NCI-H1694 (cell line): ENCODE results near the gene PNPLA6.

Source experiments
- DNase-seq: peaks from one replicate; lab custom pipeline; 2025; lab: John Stamatoyannopoulos, UW

The PNPLA6 gene

DNA sequence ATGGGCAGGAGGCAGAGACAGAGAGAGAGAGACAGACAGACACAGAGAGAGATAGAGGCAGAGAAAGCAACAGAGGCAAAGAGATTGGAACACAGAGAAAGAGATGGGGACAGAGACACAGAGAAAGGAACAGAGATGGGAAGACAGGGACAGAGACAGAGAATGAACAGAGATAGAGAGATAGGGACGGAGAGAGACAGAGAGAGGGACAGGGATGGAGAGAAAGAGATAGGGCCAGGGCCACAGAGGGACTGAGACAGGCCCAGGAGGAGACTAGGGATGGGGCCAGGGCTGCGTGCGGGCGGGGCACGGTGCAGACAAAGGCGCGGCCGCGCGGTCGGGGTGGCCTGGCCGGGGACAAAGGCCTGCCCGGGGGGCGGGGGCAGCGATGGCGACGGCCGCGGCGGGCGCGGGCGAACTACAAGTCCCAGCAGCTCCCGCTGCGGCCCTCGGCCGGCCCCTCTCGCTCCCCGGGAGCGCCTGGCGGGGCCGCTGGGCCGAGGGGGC lies 19.8 kb upstream of the PNPLA6 start, which contains the start of gene ZNF358:
TSS of gene ZNF358 (plus strand) at position 459 of the 507 bp plus-strand sequence. CDS start 3,140 bp downstream, outside the sequence.
- DNase-seq: no peak

- DNase-seq: no peak
These were observed 19.2 kb upstream of the PNPLA6 start for GRCh38 chr19:7516333-7516732.

DNA sequence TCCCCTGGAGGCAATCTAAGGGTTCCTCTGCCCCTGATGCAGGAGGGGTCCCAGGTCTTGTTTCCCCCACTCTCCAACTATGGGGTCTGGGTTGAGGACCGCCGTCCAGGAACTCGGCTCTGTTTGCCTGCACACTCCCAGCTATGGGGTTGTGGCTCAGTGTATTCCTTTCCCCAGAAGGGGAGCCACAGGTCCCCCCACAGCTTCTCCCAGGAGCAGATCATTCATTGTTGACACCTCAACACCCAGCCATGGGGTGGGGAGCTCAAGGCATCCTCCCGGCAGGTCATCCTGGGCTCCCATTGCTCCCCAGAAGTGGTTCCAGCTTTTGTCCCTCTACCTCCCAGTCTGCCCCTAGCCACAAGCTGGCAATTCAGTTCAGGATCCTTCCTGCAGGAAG lies 18.6 kb upstream of the PNPLA6 start:
- no peak for DNase-seq

GRCh38 chr19:7519361-7520130 lies 16.0 kb upstream of the PNPLA6 start:
- no peak for DNase-seq

GRCh38 chr19:7520131-7521051 lies 15.1 kb upstream of the PNPLA6 start:
- no peak for DNase-seq

- DNase-seq: no peak
These were observed 13.9 kb upstream of the PNPLA6 start for GRCh38 chr19:7521551-7522071.

DNA sequence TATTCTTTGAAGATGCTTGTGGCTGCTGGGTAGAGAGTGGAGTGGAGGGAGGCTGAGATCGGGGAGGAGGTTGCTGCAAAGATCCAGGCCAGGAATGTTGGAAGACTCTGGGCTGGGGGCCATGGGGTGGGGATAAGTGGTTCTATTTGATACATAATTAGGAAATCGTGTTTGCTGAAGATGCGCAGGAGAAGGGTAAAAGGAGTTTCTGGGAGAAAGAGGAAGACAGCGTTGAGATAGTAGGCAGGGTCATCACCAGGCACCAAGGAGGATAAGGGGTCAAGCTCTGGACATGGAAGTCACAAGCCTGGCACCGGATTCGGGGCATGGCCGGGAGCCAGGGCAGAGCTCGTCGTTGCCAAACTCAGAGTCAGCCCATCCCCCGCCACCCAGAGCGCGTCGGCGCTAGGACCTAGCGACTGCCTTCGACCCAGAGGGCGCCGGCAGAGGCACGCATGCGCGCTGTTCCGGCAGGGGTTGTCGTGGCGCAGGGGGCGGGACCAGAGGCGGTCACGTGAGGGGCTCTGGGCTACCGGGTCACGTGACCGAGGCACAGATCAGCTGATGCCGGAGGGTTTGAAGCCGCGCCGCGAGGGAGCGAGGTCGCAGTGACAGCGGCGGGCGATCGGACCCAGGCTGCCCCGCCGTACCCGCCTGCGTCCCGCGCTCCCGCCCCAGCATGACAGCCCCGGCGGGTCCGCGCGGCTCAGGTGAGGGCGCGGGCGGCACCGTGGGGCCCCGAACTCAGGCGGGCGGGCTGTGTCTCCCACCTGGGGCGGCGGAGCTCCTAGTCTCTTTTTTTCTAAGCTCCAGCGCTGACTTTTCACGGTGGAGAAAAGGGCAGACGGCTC lies 13.2 kb upstream of the PNPLA6 start, which contains the start of gene MCOLN1:
TSS of gene MCOLN1 (plus strand) at position 553 of the 851 bp plus-strand sequence. CDS start at position 680, 127 bp downstream.
- peak; percentile 85 for DNase-seq

DNA sequence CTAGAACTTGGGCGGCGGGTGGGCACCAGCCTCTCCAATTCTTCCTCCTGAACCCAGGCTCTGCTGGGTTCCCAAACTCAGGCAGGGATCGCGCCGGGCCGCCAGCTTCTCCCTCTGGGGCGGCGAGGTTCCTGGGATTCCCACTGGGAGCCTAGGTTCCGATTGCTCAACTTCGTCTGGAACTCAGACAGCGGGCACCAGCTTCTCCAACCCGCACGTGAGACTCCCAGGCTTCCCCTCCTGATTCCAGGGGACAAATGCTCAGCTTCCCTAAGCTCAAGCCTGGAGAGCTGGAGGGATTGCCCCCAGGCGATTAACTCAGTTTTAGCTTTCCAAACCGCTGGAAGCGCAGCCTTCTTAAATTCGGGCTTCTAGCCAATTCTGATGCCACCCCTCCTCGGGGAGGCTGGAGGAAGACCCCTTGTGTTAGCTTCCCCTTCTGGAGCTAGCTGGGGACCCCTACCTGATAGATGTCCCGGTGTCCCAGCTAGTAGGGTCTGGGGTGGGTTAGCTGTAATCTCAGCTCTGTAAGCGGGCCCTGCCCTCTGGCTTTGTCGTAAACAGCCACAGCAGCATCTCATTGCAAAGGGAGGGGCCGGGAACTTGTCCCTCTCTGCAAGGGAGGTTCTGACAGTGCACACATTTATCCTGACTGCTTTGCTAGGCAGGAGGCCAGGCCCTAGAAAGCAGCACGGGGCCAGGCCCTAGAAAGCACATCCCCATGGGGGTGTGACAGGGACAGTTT lies 12.4 kb upstream of the PNPLA6 start:
- DNase-seq: no peak

- DNase-seq: no peak
These were observed 11.0 kb upstream of the PNPLA6 start for GRCh38 chr19:7524523-7524922.

GRCh38 chr19:7524992-7525739 lies 10.4 kb upstream of the PNPLA6 start:
- no peak for DNase-seq

GRCh38 chr19:7526059-7526929 lies 9.2 kb upstream of the PNPLA6 start:
- no peak for DNase-seq

DNA sequence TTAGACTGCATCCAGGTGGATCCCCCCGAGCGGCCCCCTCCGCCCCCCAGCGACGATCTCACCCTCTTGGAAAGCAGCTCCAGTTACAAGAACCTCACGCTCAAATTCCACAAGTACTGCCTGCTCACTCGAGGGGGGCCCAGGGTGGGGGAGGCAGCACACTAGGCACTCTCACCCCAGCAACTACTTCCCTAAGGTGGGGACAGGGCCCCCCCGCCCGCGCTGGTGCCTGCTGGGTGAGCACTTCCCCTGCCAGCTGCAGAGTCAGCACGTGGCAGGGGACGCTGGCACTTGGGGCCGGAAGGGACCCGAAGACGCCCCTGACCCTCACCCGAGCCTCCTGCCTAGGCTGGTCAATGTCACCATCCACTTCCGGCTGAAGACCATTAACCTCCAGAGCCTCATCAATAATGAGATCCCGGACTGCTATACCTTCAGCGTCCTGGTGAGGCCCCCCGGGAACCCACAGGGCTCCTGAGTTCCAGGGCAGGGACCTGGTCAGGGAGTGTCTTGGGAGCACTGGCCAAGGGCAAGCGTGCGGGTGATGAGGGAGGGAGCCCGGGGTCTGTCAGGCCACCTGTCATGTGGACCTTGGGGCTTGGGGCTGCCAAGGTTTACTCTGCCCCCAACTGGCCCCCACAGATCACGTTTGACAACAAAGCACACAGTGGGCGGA lies 7.9 kb upstream of the PNPLA6 start:
- DNase-seq: no peak

DNA sequence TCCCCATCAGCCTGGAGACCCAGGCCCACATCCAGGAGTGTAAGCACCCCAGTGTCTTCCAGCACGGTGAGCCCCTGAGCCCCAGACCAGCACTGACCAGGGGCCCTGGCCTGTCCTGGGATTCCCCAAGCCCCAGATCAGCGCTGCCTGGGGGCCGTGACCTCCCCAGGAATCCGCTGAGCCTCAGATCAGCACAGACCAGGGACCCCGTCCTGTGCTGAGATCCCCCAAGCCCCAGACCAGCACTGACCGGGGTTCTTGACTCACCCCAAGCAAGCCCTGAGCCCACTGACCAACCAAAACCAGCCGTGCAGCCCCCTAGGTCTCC lies 7.4 kb upstream of the PNPLA6 start:
- DNase-seq: no peak

GRCh38 chr19:7528522-7529245 lies 6.8 kb upstream of the PNPLA6 start:
- DNase-seq: no peak

DNA sequence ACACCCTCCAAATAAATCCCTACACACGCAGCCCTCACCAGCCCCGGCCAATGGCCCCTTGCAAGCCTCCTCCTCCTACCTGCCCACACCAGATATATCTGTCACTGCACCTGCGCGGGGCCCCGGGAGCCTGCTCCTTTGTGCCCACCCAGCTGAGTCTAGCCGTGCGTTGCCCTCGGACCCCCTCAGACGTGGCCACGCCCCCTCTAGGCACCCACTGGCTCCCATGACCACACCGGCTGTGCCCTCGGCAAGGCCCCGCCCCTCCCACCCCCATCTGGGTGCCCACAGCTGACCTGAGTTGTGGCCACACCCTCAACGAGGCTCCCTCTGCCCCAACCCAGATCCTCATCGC lies 6.3 kb upstream of the PNPLA6 start:
- DNase-seq: no peak

DNA sequence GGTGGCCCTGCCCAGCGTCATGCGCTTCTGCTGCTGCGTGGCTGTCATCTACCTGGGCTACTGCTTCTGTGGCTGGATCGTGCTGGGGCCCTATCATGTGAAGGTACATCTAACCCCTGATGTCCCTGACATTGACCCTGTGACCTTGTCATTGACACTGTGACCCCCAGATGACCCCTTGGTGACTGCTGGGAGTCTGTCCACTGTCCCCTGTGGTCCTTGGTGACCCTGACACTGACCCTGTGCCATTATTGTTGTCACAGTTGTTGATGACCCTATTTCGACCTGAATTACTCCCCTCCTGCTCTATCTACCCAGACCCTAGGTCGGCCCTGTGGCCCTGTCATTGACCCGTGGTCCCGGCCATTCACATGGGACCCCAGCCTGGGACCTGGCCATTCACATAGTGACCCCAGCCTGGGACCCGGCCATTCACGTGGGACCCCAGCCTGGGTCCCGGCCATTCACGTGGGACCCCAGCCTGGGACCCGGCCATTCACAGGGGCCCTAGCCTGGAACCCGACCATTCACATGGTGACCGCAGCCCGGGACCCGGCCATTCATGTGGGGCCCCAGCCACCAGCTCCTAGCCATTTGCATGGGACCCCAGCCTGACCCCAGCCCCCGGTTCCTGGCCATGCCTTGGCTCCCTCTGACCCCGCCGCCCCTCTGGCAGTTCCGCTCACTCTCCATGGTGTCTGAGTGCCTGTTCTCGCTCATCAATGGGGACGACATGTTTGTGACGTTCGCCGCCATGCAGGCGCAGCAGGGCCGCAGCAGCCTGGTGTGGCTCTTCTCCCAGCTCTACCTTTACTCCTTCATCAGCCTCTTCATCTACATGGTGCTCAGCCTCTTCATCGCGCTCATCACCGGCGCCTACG lies 5.7 kb upstream of the PNPLA6 start:
- no peak for DNase-seq
